ENCODE measurements around the gene BHLHE41.

DNA sequence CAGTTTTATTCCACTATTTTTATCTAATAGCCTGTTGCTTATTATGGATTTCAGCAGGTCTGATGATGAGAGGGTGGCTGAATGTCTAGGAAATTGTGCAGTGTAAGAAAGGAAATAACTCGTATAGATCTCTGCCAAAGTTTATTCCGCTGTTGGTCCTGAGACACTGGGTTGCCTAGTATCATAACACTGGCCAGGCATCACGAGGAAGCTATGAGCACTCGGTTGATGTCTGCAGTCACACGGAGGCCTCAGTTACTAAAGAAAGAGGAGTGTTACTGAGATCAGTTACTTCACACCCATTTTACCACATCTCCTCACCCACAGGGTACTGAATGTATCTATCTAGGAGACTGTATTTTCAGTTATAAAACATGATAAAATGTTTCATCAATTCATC, 21.9 kb downstream of the BHLHE41 start:
- TF ChIP-seq, protein P1, sequence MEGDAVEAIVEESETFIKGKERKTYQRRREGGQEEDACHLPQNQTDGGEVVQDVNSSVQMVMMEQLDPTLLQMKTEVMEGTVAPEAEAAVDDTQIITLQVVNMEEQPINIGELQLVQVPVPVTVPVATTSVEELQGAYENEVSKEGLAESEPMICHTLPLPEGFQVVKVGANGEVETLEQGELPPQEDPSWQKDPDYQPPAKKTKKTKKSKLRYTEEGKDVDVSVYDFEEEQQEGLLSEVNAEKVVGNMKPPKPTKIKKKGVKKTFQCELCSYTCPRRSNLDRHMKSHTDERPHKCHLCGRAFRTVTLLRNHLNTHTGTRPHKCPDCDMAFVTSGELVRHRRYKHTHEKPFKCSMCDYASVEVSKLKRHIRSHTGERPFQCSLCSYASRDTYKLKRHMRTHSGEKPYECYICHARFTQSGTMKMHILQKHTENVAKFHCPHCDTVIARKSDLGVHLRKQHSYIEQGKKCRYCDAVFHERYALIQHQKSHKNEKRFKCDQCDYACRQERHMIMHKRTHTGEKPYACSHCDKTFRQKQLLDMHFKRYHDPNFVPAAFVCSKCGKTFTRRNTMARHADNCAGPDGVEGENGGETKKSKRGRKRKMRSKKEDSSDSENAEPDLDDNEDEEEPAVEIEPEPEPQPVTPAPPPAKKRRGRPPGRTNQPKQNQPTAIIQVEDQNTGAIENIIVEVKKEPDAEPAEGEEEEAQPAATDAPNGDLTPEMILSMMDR (IDR thresholded peaks at IDR 0.05): no peak
- TF ChIP-seq POLR2A (IDR thresholded peaks at IDR 0.05): no peak

All from upper lobe of left lung (tissue), 4 donors.